GM23338 (cell line): ENCODE data around the gene SYT7. TPM values are rescaled to one million over a fixed set of nuclear protein-coding genes. Genes with fewer than 3 reads are reported as not detected.

ENCODE experiments used
- ATAC-seq: fragments of 200-7000 bp; cut with Tn5 transposase; 3 replicates; pipeline ENCODE4 v1.9.1; 2020
- DNase-seq: peaks from one replicate; pipeline ENCODE4 v3.0.0-alpha.2; 2015; ENCODE audit warnings: low spot score
- H2AFZ ChIP-seq: fragments of 200-600 bp; sonication (generic); 2 replicates; pipeline ENCODE4 v1.8.0; 2016; ENCODE audit warnings: antibody characterized with exemption, mild to moderate bottlenecking, moderate library complexity
- H3F3A ChIP-seq: fragments of 200-600 bp; sonication (generic); replicated peaks from 2 replicates; pipeline ENCODE4 v1.8.0; 2017; ENCODE audit warnings: antibody characterized with exemption, mixed run types, low read depth
- H3K27ac ChIP-seq: fragments of 200-600 bp; sonication (generic); 2 replicates; pipeline ENCODE4 v1.6.1; 2016; ENCODE audit warnings: low read depth
- H3K27me3 ChIP-seq: fragments of 200-600 bp; sonication (generic); 2 replicates; pipeline ENCODE4 v1.8.0; 2016; ENCODE audit warnings: mild to moderate bottlenecking, mixed run types, moderate library complexity; ENCODE audit not compliant: insufficient read depth
- H3K36me3 ChIP-seq: fragments of 200-600 bp; sonication (generic); 2 replicates; pipeline ENCODE4 v1.8.0; 2016; ENCODE audit warnings: mild to moderate bottlenecking; ENCODE audit not compliant: insufficient read depth
- H3K4me1 ChIP-seq: fragments of 200-600 bp; sonication (generic); 2 replicates; pipeline ENCODE4 v1.8.0; 2016; ENCODE audit warnings: mild to moderate bottlenecking, moderate library complexity; ENCODE audit not compliant: insufficient read depth
- H3K4me2 ChIP-seq: fragments of 200-600 bp; sonication (generic); 2 replicates; pipeline ENCODE4 v1.7.1; 2017; ENCODE audit warnings: mixed run types
- H3K4me3 ChIP-seq: fragments of 200-600 bp; sonication (generic); 2 replicates; pipeline ENCODE4 v1.6.1; 2016; ENCODE audit warnings: mixed run types
- H3K79me2 ChIP-seq: fragments of 200-600 bp; sonication (generic); replicated peaks from 2 replicates; pipeline ENCODE4 v1.8.0; 2017; ENCODE audit warnings: mild to moderate bottlenecking; ENCODE audit not compliant: insufficient read depth
- H3K9me2 ChIP-seq: fragments of 200-600 bp; sonication (generic); 2 replicates; pipeline ENCODE4 v1.8.0; 2017; ENCODE audit not compliant: insufficient read depth
- H4K20me1 ChIP-seq: fragments of 200-600 bp; sonication (generic); replicated peaks from 2 replicates; pipeline ENCODE4 v1.8.0; 2017; ENCODE audit warnings: mild to moderate bottlenecking; ENCODE audit not compliant: insufficient read depth
- H3K27ac Mint-ChIP-seq: 2 replicates; pipeline ENCODE4 v1.8.0; 2020; ENCODE audit warnings: inconsistent platforms, mild to moderate bottlenecking, moderate library complexity, mixed read lengths
- H3K27me3 Mint-ChIP-seq: 3 replicates; pipeline ENCODE4 v1.8.0; 2022; ENCODE audit warnings: low read depth, mild to moderate bottlenecking, moderate library complexity, mixed read lengths, inconsistent platforms; ENCODE audit not compliant: insufficient read depth, poor library complexity
- H3K36me3 Mint-ChIP-seq: 3 replicates; pipeline ENCODE4 v1.8.0; 2021; ENCODE audit warnings: low read depth, mild to moderate bottlenecking, inconsistent platforms, moderate library complexity, mixed read lengths
- H3K4me1 Mint-ChIP-seq: 3 replicates; pipeline ENCODE4 v1.8.0; 2020; ENCODE audit warnings: mild to moderate bottlenecking, inconsistent platforms, mixed read lengths
- H3K4me3 Mint-ChIP-seq: 3 replicates; pipeline ENCODE4 v1.8.0; 2021; ENCODE audit warnings: moderate library complexity, mild to moderate bottlenecking, inconsistent platforms, mixed read lengths
- H3K9me3 Mint-ChIP-seq: 3 replicates; pipeline ENCODE4 v1.8.0; 2020; ENCODE audit warnings: moderate library complexity, mild to moderate bottlenecking, inconsistent platforms, mixed read lengths
- CREB1 ChIP-seq: fragments of 250-450 bp; sonication (Bioruptor Pico); IDR thresholded peaks from 2 replicates; pipeline ENCODE4 v1.5.0; 2020; ENCODE audit warnings: low read depth, mild to moderate bottlenecking, moderate library complexity
- EZH2 ChIP-seq: fragments of 200-600 bp; sonication (generic); IDR thresholded peaks from one replicate; pipeline ENCODE4 v1.8.0; 2017; ENCODE audit warnings: antibody characterized with exemption, mild to moderate bottlenecking, low read depth; ENCODE audit not compliant: unreplicated experiment
- EZH2phosphoT487 ChIP-seq: fragments of 200-600 bp; sonication (generic); IDR thresholded peaks from one replicate; pipeline ENCODE4 v1.8.1; 2018; ENCODE audit warnings: antibody characterized with exemption; ENCODE audit not compliant: unreplicated experiment
- JUNB ChIP-seq: IDR thresholded peaks from one replicate; pipeline ENCODE4 v1.6.1; 2016; ENCODE audit warnings: antibody characterized with exemption; ENCODE audit not compliant: unreplicated experiment
- NANOG ChIP-seq: IDR thresholded peaks from 2 replicates; pipeline ENCODE4 v1.6.1; 2016; ENCODE audit warnings: antibody characterized with exemption, borderline replicate concordance
- POLR2AphosphoS5 ChIP-seq: IDR thresholded peaks from 2 replicates; pipeline ENCODE4 v1.6.1; 2016; ENCODE audit warnings: antibody characterized with exemption, low read depth
- REST ChIP-seq: IDR thresholded peaks from one replicate; pipeline ENCODE4 v1.6.1; 2018; ENCODE audit warnings: antibody characterized with exemption; ENCODE audit not compliant: unreplicated experiment
- STAT1 ChIP-seq: IDR thresholded peaks from one replicate; pipeline ENCODE4 v1.6.1; 2016; ENCODE audit warnings: antibody characterized with exemption; ENCODE audit not compliant: unreplicated experiment
- ZNF114 ChIP-seq: fragments of 250-450 bp; sonication (Bioruptor Pico); IDR thresholded peaks from 2 replicates; pipeline ENCODE4 v1.5.0; 2020; ENCODE audit warnings: mild to moderate bottlenecking, moderate library complexity
- ZNF331 ChIP-seq: fragments of 250-450 bp; sonication (Bioruptor Pico); IDR thresholded peaks from 2 replicates; pipeline ENCODE4 v1.5.0; 2020; ENCODE audit warnings: low read depth, mild to moderate bottlenecking, moderate library complexity
- polyA plus RNA-seq: library from polyadenylated mRNA; unstranded; fragments of >200 nt; fragmentation: Nextera tagmentation; extraction: Ambion mirVana; gene quantifications from 2 replicates; pipeline ENCODE4 v1.2.1, GENCODE V29; 2016
- total RNA-seq: library from RNA; depleted of rRNA; stranded (reverse); fragments of >200 nt; shearing (Covaris generic); gene quantifications from 2 replicates; pipeline ENCODE4 v1.2.3, GENCODE V29; 2014

The SYT7 gene
- total and polyA plus RNA-seq, 2 experiments from 2014 or later = 1.6 to 10.3 TPM

- Mint-ChIP-seq H3K27ac (no peak overlapping the region), H3K36me3 (no peaks in the 10 kb centered on the region), H3K9me3 (no peaks in the 10 kb centered on the region), H3K27me3 (peaks cover 5% of the 10 kb centered on the region), H3K4me1 (peaks cover 18% of the 10 kb centered on the region), H3K4me3 (no peak overlapping the region)
- H3K9me2 ChIP-seq = no peaks in the 10 kb centered on the region
- no peaks in the 10 kb centered on the region; the same call in 1 of the 2 replicates for H3K36me3 ChIP-seq
- H3K27ac ChIP-seq = no peak overlapping the region
- H3K4me1 ChIP-seq = peaks cover 20% of the 10 kb centered on the region; the same call in 1 of the 2 replicates
- peaks cover 8% of the 10 kb centered on the region; the same call in 1 of the 2 replicates for H3K27me3 ChIP-seq
- no peaks in the 10 kb centered on the region for H3K79me2 ChIP-seq
- no peak overlapping the region for H3K4me2 ChIP-seq
- no peak overlapping the region for H3K4me3 ChIP-seq
- TF ChIP-seq ZNF114 (CRISPR knock-in tag) (no peak), ZNF331 (CRISPR knock-in tag) (no peak)
- ATAC-seq (no peak), DNase-seq (no peak)
- H3F3A ChIP-seq = peaks cover 10% of the 10 kb centered on the region; the same call in 1 of the 2 replicates
- H2AFZ ChIP-seq = no peak overlapping the region
- no peaks in the 10 kb centered on the region for H4K20me1 ChIP-seq
Observed at GRCh38 chr11:61495801-61496601, 84.9 kb downstream of the SYT7 start.

- Mint-ChIP-seq H3K27me3 (peaks cover 8% of the 10 kb centered on the region), H3K27ac (no peak overlapping the region), H3K9me3 (no peaks in the 10 kb centered on the region), H3K4me3 (no peak overlapping the region), H3K36me3 (no peaks in the 10 kb centered on the region), H3K4me1 (peaks cover 12% of the 10 kb centered on the region)
- DNase-seq = no peak
- no peaks in the 10 kb centered on the region for H3K9me2 ChIP-seq
- TF ChIP-seq REST (no peak), POLR2AphosphoS5 (no peak), CREB1 (no peak), ZNF331 (CRISPR knock-in tag) (no peak), JUNB (no peak), EZH2phosphoT487 (no peak), NANOG (no peak), STAT1 (no peak), EZH2 (no peak)
- no peak overlapping the region for H3K27ac ChIP-seq
- H2AFZ ChIP-seq = no peak overlapping the region
- no peaks in the 10 kb centered on the region for H3K79me2 ChIP-seq
- H3K27me3 ChIP-seq = peaks cover 8% of the 10 kb centered on the region; the same call in 1 of the 2 replicates
- no peak overlapping the region for H3K4me2 ChIP-seq
- no peaks in the 10 kb centered on the region; the same call in 1 of the 2 replicates for H3K36me3 ChIP-seq
- H3K4me3 ChIP-seq = no peak overlapping the region
- H3K4me1 ChIP-seq = peaks cover 19% of the 10 kb centered on the region
- H4K20me1 ChIP-seq = no peaks in the 10 kb centered on the region
- ATAC-seq = no peak
- peaks cover 10% of the 10 kb centered on the region; the same call in 1 of the 2 replicates for H3F3A ChIP-seq
Observed at GRCh38 chr11:61494381-61494961, 86.4 kb downstream of the SYT7 start.
